Embryonic facial prominence (tissue), 1 donor: ENCODE measurements around the gene CSPG4.
"Not testable (repeated sequence)": the region's sequence is repeated elsewhere in the genome, so short reads cannot be mapped to it uniquely, and the experiment has no call there.

Experiments used
- DNase-seq: peaks from one replicate; pipeline ENCODE4 v3.0.0-alpha.2; 2016; ENCODE audit errors: extremely low spot score

Gene CSPG4

DNA sequence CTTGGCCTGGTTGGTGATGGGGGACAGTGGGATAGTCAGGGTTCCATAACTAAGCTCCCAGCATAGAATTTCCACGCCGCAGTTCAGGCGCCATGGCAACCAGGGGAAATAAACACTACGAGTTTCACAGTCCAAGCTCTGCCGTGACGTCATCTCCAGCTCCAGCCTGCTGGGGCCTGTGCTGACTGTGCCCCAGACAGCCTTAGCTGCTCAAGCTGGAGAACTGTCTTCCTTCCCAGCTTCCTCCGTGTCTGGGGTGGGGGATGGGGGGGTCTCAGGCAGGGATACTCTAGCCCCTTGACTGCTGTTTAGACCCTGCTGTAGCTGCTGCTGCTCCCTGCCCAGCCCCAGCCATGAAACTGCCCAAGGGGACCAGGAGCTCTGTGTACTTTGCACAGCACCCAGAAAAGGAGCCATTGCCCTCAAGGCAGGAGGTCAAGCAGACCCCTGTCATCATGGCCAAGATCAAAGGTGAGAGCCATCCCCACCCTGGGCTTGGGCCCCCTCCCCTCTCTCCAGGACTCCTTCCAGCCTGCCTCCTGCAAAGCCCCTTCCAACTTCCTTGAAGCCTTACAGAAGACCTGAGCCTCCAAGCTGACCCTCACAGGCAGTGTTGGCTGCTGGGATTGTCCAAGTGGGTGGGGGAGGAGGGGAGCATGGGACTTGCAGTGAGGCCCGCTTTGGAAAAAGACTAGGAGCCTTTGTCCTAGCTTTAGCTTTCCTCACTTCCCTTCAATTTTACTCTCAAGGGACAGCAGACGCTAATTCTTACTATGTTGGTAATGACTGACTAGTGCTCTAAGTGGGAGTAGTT, 11.4 kb upstream of the CSPG4 start:
- DNase-seq: peak; percentile 97

DNA sequence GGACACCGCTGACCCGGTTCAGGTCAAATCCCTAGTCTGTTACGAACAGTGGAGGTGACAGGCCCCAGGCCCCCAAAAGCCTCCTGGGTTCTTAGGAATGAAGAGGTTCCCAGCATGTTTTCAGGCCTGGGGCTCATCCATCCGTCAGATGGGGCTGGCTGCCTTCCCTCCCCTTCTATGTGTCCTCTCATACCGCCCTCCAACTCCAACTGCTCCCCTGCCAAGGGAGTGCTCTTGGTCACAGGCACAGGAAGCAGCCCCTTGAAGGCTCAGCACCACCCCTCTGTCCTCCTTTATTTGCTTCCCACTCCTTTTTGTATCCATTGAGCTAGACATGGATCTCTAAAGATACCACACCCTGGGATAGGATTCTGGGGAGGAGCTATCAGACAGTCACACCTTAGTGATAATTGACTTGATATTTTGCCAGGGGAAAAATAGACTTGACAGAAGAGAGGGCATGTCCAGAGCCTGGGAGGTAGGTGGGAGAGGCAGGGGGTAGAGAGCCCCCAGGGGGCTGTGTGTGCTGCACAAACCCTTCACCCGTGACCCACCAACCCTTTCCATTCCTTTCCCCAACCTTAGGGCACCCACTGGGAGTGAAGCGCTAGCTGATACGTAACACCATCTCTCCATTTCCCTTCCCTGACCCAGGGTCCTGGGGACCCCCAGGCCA, 10.7 kb upstream of the CSPG4 start:
- no peak for DNase-seq

GRCh38 chr15:75721923-75722870, 9.5 kb upstream of the CSPG4 start:
- no peak for DNase-seq

GRCh38 chr15:75721480-75721922, 8.9 kb upstream of the CSPG4 start:
- DNase-seq: no peak

GRCh38 chr15:75720787-75721479, 8.3 kb upstream of the CSPG4 start:
- DNase-seq: no peak

DNA sequence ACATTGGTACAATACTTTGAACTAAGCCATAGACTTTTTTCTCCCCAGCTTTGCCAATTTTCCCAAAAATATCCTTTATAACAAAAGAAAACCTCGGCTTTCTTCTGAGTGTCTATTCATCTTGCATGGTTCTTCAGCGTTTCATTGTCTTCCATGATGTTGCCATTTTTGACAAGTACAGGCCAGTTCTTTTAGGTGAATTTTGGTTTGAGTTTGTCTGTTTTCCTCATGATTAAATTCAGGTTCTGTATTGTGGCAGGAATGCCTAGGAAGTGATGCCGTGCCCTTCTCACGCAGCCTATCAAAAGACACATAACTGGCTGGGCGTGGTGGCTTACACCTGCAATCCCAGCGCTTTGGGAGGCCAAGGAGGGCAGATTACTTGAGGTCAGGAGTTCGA, 7.6 kb upstream of the CSPG4 start:
- no peak for DNase-seq

DNA sequence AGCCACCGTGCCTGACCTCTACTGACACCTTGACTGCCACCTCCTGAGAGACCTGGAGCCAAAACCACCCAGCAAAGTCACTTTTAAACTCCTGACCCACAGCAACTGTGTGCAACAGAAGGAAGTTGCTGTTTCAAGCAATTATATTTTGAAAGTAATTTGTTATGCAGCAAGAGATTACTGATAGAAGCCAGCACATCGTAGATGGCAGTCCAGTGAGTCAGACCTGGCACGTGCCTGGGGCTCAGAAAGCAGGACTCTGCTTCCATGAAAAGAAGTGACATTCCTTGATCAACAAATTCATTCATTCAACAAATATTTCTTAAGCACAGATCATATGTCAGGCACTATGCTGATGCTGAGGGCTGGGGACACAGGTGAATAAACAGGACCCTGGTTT, 5.7 kb upstream of the CSPG4 start:
- DNase-seq: no peak

- not testable (repeated sequence) for DNase-seq
These were observed 4.4 kb upstream of the CSPG4 start for GRCh38 chr15:75717001-75717400.

GRCh38 chr15:75716249-75716950, 3.8 kb upstream of the CSPG4 start:
- DNase-seq: not testable (repeated sequence)

DNA sequence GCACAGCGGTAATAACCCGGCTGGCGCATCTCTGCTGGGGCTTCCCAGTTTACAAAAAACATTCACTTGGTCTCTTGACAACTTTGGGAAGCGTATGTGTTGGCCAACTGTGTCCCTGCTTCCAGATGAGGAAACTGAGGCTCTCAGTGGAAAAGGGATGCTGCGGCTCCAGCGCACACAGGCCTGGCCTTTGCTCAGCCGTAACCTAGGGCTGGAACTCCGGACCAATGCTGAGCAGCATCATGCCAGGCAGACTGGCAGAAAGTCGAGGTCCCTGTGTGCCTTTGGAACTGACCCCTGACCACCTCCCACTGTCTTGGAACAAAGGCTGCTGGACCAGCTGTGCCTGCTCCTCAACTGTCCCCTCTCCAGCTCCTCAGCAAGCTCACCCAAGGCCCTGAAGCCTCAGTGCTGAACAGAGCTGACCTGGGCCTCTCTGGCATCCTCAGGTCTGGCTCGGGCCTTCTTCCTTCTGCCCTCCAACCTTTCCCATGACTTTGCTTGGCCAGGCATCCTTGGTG, 2.7 kb upstream of the CSPG4 start:
- not testable (repeated sequence) for DNase-seq

DNA sequence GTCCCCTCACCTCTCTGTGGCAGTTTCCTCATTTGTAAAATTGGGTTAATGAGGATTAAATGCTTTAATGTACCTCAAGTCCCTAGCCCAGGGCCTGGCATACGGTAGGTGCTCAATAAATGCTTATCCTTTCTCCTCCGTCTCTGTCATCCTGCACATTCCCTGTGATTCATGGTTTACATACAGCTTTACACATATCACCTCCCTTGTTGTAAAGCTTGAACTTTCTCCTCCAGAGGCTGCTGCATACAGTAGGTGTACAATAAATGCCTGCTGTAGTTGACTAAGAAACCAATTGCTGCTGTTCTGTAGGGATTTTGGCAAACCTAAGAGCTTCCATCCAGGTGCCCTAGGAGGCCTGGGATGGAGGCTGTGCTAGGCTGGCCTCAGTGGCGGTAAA, 1.5 kb upstream of the CSPG4 start:
- DNase-seq: no peak

DNA sequence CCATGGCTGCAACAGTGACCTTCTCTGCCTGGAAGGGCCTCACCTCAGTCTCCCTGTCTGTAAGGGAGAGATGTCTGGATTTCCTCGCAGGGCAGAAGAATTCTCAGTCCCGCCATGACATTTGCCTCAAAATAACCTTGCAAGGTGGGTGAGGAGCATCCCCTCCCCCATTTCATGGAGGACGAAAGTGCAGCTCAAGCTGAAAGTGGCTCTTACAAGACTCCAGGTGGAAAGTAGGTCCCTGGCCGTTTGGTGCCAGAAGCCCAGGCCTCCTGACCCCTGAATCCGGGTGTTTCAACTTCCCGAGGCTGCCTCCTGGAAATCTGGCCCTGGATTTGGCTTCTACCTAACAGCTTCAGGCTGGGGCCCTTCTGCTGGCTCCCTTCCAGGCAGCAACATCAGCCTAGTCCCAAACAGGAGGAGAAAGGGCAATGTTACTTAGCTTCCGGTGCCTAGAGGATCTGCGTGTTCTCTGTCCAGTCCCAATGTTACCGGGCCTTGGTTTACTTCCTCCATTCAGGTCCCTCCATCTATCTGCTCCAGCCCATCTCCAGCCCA, 769 bp upstream of the CSPG4 start:
- no peak for DNase-seq

- DNase-seq: not testable (repeated sequence)
These were observed 1.2 kb downstream of the CSPG4 start for GRCh38 chr15:75711495-75711894.

DNA sequence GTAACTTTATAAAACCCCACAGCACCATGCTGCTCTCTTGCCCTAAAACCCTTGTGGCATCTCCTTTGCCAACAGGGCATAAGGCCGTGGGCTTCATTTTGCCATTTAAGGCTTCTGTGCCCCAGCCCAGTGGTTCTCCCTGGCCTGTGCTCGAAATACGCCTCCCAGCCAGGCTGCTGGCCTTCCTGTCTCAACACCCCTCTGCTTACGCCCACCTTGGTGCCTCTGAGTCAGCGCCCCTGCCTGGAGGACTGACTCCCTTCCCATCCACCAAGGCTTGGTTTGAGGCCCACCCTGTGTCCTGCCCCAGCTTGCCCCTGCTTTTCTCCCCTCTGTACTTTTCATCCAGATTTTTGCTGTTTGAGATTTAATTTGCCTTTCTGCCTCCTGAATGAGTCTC, 1.8 kb downstream of the CSPG4 start:
- not testable (repeated sequence) for DNase-seq

GRCh38 chr15:75709458-75709857, 3.2 kb downstream of the CSPG4 start:
- DNase-seq: not testable (repeated sequence)

- no peak for DNase-seq
These were observed 6.0 kb downstream of the CSPG4 start for GRCh38 chr15:75706682-75706954.

DNA sequence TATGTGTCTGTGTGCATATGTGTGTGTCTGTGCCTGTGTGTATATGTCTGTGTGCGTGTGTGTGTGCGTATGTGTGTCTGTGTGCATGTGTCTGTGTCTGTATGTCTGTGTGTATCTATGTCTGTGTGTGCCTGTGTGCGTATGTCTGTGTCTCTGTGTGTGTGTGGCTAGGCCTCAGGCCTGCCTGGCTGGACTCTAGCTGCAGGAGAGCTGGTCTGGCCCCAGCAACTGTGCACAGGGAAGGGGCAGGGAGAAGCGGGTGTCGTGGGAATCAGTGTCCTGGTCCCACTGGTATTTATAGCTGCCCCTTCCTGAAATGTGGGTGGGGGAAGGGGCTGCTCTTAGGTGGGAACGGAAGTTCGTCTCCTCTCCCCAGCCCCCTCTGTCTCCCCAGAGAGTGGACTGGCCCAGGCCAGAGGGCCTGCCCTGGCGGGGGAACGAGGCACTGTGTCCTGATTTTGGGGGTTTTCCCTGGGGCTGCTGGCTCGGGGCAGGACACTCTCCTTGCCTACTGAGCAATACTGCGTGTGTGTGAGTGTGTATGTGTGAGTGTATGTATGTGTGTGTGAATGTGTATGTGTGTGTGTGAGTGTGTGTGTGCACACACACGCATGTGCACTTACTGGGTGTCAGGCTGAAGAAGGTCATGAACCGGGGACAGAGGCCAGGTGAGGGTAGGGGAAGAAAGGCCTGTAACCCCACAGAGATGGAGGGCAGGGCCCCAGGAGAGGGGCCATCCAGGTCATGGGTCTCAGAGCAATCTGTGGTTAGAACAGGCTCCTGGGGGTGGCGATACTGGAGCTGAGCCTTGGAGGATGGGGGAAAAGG, 6.6 kb downstream of the CSPG4 start:
- DNase-seq: no peak

DNA sequence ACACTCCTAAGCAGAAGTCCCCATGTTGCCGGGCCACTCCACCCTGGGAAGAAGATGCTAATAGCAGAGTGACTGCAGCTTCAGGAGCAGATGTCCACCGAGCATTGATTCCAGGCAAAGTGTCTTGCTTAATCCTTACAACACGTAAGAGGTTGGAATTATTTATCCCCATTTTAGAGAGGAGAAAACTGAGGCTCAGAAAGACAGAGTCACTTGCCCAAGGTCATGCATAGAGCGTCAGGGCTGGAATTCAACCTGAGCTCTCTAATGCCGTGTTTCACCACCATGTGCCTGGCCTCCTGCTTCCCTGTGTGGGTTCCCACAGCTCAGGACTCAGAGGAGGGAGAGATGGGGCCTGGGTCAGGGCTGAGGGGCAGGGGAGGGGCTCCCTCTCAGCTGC, 7.3 kb downstream of the CSPG4 start:
- DNase-seq: not testable (repeated sequence)

DNA sequence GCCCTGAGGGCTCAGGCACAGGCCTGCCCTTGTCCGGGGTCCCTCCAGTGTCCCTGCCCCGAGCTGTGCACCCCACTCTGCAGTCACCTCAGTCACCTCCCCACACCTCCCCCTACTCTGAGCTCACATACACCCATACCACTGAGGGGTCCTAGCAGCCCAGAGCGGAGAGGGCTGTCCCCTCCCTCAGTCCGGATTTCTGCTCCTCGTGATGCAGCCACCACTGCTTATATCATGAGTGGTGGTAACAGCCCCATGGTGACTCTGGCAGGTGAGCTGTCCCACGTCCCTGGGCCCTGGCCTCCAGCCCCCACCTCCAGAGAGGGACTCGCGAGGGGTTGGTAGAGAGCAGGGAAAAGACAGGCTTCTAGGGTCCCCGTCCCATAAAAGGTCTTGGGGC, 8.0 kb downstream of the CSPG4 start:
- no peak for DNase-seq

DNA sequence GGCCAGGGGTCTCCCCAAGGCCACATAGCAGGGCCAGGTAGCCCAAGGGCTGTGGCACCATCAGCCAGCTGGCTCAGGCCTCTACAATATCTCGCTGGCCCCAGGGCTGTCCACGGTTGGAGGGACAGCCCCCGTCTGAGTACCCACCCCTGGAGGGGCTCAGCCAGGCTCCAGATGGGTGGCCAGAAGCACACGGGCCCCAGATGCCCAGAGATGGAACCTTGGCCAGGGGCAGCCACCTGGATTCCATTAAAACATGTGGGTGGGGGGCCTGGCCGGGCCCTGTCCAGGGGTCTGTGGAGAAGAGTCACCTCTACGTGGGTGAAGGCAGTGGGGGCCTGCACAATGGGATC, 8.4 kb downstream of the CSPG4 start:
- DNase-seq: no peak
